DND-41 (cell line): ENCODE results near the gene CACNA2D4.

Source experiments
- CTCF ChIP-seq: IDR thresholded peaks from 2 replicates; pipeline ENCODE4 v1.5.1; 2012; ENCODE audit warnings: borderline replicate concordance, low read length, moderate library complexity, mild to moderate bottlenecking; ENCODE audit not compliant: poor library complexity, severe bottlenecking; ENCODE audit errors: extremely low read depth
- EZH2 ChIP-seq: IDR thresholded peaks from 3 replicates; pipeline ENCODE4 v1.6.1; 2012; ENCODE audit warnings: borderline replicate concordance, low read depth, mild to moderate bottlenecking, moderate library complexity, low read length, inconsistent platforms; ENCODE audit not compliant: severe bottlenecking

- TF ChIP-seq CTCF (no peak), EZH2 (no peak)
Measured at GRCh38 chr12:1888923-1889322, 29.5 kb downstream of the CACNA2D4 start.
